Fibroblast of the conjunctiva (primary cell): ENCODE data around the gene CTDP1.

Experiments used
- DNase-seq: peaks from one replicate; pipeline ENCODE4 v3.0.0-alpha.2; 2010; ENCODE audit warnings: low read depth

The CTDP1 gene, protein sequence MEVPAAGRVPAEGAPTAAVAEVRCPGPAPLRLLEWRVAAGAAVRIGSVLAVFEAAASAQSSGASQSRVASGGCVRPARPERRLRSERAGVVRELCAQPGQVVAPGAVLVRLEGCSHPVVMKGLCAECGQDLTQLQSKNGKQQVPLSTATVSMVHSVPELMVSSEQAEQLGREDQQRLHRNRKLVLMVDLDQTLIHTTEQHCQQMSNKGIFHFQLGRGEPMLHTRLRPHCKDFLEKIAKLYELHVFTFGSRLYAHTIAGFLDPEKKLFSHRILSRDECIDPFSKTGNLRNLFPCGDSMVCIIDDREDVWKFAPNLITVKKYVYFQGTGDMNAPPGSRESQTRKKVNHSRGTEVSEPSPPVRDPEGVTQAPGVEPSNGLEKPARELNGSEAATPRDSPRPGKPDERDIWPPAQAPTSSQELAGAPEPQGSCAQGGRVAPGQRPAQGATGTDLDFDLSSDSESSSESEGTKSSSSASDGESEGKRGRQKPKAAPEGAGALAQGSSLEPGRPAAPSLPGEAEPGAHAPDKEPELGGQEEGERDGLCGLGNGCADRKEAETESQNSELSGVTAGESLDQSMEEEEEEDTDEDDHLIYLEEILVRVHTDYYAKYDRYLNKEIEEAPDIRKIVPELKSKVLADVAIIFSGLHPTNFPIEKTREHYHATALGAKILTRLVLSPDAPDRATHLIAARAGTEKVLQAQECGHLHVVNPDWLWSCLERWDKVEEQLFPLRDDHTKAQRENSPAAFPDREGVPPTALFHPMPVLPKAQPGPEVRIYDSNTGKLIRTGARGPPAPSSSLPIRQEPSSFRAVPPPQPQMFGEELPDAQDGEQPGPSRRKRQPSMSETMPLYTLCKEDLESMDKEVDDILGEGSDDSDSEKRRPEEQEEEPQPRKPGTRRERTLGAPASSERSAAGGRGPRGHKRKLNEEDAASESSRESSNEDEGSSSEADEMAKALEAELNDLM

DNA sequence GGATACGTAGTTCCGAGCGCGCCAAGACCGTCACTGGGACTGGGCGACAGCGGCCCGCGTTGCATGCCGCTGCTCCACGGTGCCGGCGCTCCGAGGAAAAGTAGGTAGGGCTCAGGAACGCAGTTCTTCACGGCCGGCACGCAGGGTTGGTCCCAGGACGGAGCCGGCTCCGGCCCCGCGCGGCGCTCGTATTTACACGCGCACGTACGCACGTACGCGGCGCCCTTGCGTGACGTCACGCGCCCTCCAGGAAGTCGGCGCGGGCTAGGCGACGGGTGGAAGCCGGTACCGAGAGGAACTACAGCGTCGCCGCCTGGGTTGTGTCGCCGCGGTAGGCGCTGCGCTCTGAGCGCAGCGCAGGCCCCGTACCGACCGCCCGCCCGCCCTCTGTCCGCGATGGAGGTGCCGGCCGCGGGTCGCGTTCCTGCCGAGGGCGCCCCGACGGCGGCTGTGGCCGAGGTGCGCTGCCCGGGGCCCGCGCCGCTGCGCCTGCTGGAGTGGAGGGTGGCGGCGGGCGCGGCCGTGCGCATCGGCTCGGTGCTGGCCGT lies at the start of gene CTDP1:
Gene CTDP1 (plus strand): TSS at position 252 of the 548 bp plus-strand sequence. CDS start 145 bp downstream, at position 397.
- DNase-seq, result peak; percentile 78

DNA sequence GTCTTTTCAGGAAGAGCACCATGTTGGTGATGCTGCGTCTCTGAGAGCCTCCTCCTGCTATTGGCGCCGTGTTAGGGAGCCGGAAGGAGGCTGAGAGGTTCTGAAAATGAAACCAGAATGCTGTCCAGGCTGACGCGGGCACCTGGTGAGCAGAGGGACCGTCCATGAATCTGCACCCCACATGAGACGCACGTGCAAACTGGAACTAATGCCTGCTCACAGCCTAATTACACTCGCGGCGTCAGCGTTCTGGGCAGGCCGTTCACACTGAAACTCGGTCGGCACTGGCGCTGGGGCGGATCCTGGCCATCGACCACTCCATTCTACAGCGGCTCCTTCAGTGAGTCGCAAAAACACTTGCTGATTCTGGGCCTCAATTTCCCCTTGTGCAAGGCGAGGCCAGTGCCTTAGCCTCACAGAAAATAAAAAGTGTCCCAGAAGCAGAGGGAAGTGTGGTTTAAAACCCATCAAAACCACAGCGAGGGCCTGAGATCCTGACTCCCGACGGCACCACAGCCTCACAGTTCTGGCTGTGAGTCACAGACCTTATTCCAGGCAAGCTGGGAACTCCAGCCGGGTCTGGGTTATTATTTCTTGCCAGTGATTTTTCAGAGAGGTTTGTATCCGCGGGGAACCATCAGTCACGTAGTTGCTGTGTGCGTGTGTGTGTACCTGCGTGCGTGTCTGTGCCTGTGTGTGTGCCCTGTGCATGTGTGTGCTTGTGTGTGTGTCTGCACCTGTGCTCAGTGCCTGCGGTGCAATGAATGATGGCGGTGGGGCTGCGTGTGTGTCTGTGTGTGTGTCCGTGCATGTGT lies 49.1 kb upstream of the CTDP1 start:
- DNase-seq, result no peak

DNA sequence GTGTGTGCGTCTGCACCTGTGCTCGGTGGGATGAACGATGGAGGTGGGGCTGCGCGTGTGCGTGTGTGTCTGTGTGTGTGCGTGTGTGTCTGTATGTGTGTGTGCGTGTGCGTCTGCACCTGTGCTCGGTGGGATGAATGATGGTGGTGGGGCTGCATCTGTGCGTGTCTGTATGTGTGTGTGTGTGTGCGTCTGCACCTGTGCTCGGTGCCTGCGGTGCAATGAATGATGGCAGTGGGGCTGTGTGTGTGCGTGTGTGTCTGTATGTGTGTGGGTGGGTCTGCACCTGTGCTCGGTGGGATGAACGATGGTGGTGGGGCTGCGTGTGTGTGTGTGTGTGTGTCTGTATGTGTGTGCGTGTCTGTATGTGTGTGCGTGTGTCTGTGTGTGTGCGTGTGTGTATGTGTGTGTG lies 48.5 kb upstream of the CTDP1 start:
- no peak for DNase-seq

DNA sequence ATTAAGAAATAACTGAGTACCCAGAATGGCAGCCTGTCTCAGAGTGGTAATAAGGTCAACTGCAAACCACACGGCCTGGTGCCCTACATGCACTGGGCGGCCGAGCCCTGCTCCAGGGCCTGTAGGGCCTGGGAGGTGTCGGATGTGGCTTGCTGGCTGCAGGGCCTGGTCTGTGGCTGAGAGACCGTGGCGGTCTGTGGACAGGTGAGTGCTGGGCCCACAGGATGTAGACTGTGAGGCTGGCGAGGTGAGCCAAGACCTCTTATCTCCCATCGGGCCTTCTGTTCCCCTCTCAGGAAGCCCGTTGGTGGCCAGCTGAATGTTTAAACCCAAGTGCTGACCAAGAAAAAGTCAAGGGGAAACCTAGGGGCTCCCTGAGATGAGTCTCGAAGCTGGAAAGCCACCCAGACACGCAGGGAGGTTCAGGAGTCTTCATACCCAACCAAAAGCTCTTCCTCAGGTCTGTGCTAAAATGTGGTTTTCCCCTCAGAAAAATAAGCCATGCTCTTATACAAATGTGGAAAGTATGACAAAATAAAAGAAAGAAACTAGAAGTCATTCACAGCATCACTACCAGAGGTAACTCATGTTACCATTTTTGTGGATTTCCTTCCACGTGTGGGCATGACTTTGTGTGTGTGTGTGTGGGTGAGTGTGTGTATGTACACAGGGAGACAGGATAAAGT lies 47.7 kb upstream of the CTDP1 start:
- DNase-seq, result no peak

DNA sequence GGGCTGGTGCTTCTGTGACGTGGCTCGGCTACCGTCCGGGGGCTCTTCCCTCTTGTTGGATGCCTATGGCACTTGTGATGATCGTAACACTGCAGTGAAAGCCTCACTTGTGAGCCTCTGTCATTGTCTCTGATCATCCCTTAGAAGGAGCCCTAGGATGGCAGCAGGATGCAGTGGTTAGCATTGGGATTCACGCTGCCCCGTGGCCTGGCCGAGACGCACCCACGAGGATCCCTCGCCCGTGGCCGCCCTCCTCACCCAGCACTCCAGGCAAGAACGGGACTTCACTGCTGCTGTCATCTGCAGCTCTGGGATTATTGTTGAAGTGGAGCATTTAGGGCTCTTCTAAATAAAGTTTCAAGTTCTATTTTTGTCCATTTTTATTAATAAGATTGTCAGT lies 46.8 kb upstream of the CTDP1 start:
- DNase-seq, result no peak

DNA sequence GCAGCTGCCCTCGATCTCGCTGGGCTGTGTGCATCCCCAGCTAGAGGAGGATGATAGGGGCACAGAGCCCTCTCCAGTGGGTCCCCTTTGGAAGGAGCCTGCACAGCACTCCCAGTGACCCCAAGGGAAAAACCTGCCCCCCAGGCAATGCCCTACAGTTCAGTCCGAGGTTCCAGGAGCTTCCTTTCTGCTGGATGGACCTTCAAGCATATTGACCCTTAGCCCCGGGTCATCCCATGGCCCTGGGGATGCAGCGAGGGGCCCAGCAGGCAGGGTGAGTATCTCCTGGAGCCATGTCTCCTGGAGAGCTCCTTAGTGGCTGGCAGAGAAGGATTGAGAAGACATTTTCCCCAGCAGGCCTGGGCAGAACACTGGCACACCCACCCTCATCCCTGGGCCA lies 45.4 kb upstream of the CTDP1 start:
- DNase-seq, result no peak

DNA sequence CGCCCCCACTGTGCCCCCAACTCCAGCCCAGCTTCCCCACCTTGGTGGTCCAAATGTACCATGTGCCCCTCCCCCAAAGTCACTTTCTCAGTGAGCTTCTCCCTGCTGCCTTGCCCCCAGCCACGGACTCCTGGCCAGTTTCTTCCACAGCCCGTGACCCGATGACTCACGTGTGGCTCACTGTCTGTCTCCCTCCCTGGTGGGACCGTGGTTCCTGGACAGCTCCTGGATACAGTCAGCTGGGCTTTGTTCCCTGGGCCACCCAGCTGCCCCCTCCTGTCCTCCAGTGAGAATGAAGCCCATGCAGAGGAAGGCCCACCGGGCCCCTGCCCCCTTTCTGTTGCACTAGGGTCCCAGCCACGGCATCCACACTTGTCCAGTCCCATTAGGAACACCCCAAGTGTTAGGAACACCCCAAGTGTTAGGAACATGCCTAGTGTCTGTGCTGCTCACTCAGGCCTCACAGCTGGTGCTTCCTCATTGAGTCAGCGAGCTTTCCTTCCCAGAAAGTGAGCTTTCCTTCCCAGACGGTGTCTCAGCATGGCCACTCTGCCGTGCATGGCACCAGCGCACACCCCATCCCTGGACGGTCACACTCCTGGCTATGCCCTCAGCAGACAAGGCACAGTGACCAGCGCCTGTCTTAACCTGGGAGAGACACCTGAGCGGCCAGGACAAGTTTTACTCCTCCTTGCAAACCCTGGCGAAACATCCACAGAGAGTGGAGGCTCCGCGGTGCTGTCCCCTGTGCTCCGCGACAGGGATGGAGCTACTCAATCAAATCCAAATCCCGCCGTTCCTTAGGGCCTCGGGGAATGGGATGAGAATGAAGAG lies 44.8 kb upstream of the CTDP1 start:
- DNase-seq, result no peak

DNA sequence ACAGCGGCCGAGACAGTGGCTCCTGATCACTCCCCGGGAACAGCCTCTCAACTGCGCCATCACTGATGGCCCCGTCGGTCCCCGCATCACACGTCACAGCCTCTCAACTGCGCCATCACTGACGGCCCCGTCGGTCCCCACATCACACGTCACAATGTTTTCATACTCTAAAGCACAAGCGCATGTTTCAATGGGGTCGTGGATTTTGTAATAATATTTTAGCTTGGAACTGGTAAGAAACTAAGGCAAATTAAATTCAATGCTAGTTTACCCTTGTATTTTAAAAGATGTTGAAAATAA lies 44.2 kb upstream of the CTDP1 start:
- no peak for DNase-seq

DNA sequence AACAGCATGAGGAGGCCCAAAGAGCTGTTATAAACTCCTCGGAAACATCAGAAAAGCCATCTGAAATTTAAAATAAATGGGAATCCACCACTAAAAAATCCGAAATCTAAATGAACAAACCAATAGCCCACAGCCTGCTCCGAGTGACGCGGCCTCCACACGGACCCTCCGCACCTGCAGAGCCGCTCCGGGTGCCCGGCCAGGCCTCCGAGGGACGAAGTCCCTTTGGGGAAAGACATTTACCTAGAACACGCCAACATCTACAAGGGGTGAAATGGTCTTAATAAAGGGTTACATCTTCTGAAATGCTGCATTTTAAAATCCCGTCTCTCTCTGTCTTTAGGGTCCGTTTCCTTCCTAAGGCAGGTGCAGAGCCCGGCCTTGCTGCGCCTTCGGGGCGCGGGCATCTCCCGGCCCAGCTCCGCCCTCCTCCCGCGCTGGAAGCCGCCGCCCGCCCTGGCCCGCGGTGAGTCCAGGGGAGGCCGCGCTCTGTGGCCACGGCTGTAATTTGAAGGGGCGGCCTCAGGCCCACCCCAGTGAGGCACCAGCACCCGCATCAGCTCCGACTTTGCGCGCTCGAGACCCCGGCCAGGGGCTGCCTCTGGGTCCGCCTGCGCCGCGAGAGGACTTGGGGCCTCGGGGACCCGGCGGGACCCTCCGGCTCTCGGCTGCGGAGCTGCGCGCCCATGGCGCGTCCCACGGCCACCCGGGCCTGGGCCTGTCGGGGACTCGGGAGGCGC lies 42.3 kb upstream of the CTDP1 start:
- no peak for DNase-seq

DNA sequence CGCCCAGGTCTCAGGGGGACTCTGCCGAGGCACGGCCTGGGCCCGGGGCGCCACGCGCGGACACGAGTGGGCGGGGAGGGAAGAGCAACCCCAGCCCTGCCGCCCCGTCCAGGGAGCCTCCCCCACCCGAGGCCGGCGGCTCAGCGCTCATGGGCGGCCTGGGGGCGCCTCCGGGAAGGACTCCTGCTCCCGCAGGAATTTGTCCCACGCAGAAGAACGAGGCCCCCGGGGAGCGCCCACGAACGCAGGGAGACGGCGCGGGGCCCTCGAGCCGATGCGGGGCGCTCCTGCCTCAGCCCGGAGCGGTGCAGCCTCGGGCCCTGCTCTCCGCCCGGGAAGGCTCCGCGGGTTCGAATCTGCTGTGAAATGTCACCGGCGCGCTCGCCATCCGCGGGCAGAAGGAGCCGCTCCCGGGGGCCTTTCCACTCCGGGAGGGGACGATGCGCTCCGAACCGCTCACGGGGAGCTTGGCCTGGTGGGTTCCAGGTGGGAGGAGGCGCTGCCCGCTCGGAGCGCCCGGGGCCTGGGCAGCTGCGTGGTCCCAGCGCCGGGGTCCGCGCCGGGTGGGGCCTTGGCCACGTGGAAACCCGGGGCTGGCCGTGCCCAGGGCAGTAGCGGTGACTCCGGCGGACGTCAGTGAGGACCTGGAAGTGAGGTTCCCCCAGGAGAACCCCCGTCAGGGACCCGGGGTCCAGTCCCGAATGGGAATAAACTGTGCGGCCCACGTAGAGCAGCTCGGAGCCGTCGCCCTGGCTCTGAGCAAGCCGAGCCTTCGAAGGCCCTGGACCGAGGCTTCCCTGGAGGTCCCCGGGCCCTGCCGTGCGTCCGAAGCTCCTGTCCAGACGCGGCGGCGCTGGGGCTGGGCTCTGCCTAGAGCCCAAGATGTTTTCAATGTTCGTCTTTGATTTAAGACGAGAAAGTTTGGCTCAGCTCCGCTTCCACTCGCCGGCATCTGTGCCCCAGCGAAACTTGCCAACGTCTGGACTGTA lies 41.4 kb upstream of the CTDP1 start:
- no peak for DNase-seq

DNA sequence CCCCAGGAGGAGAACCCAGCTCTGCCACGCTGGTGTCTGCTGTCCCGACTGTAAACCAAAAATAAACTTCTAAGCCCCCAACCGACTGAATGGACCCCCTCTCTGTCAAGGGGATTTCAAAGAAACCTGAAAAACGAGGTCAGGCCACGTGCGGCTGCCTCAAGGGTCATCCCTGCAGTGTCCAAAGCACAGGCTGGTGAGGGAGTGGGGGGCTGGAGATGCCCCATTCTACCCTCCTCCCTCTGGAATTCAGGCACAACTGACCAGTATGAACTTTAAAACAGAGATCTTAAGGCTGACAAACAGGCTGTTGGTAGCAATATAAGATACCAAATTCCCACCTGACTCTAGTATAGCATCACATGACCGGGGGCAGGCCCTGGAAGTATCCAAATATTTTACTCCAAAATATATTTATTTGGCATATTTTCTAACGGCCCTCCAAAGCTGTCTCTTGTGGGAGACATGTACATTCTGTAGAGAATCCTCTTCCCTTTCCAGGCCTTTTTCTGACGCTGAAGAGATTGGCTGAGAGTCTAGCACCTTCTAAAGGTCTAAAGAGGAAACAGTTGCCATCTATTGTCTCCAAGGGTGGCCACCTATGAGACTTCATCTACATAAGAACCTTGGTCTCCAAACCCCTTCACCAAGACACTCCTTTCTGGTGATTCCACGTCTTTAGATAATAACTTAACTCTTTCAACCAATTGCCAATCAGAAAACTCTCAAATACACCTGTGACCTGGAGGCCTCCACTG lies 40.4 kb upstream of the CTDP1 start:
- no peak for DNase-seq

DNA sequence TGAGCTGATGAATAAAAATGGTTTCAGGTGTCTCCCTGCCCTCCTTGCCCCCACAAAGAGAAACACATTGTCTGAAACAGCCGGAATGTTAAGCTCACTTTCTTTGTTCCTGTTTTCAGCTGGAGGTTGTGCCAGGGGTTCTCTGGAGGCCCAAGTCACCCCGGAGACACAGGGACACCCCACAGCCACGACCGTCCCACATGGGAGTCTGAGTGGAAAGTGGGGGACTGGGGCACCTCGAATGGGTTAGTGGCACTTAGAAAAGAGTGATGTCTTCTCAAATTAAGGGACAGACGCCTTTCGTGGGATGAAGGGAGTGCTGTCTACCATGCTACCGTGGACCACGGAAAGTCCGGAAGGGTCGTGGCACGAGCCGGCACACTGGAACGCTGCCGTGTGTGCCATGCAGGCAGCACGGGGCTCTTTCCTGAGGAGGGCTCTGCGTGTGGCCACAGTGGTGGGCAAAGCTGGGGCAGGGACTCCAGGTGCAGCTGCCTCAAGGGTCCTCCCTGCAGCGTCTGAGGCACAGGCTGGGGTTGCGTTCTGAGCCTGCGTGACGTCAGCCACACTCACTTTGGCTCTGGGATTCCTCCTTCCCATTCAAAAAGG lies 39.4 kb upstream of the CTDP1 start:
- no peak for DNase-seq

DNA sequence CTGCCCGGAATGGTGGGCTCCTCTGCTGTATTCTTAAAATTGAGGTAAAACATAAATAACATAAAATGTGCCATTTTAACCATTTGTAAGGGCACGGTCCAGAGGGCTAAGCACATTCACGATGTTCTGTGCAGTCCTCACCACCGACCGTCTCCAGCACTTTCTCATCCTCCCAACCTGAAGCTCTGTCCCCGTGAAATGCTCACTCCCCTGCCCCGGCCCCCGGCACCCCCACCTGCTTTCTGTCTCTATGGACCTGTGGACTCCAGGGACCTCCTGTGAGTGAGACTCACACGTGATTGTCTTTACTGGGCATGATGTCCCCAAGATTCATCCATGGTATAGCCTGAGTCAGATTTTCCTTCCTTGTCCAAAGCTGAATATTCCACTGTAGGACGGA lies 38.7 kb upstream of the CTDP1 start:
- no peak for DNase-seq

DNA sequence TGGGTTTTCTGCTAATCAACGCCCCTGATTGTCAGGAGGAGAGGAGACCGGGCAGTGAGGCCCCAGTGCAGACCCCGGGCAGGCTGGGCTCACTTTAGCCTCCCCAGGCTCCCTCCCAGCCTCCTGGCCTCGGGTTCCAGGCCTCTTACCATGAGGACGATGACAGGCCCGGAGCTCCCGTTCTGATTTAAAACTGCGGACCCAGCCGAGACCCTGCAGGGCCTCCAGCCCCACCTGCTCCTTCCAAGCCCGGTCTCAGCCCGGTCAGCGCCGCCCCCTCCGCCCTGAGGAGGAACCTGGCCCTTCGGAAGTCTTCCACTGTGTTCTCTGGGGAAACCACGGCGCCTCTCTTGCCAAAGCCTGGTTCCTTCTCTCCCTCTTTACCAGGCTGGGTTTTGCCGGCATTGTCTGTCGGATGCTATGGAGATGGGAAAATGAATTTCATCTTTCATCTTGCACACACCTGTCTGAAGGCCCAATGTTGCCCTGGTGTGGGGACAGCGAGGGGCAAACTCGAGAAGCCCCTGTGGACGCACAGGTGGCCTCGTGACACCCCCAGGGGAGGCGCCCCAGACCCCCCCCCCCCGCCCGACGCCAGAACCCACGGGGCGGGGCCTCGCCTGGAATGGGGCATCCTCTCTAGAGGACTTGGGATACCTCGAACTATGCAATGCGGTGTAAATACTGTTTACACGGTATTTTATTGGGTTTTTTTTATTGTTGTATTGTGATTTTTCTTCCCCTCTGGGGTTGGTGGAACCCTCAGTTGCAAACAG lies 37.7 kb upstream of the CTDP1 start:
- DNase-seq, result no peak

DNA sequence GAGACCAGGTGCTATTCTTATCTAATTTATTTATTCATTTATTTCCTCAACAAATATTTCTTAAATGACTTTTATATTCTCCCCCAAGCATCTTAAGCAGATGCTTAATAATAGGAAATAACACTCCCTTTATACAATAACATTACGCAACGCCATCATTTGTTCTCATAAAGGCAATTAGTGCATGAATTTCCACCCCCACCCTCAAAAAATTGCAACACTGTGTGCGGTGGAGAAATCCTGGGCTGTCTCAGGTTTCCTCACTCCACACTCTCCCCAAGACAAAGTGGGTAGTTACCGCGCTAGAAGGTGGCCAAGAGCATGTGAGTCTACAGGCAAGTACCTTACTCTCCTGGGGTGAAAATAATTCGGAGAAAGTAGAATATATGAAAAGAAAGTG lies 37.0 kb upstream of the CTDP1 start:
- DNase-seq, result no peak
